ENCODE measurements around the gene QRSL1.
"Not testable (repeated sequence)": the region's sequence is repeated elsewhere in the genome, so short reads cannot be mapped to it uniquely, and the experiment has no call there.

The QRSL1 gene

GRCh38 chr6:106629103-106629858, at the start of gene QRSL1, which contains the start of gene RTN4IP1:
QRSL1 (plus strand) TSS chr6:106629578; CDS start chr6:106629682, 104 bp downstream.
RTN4IP1 (minus strand) TSS chr6:106629498; CDS start chr6:106629021, 477 bp downstream.
- DNase-seq (ENCODE audit: extremely low spot score, insufficient read length, low read depth) = peak; percentile 73
- FAIRE-seq = peak; percentile 92

- FAIRE-seq (no peak), DNase-seq (ENCODE audit: extremely low spot score, insufficient read length, low read depth) (no peak)
These were observed 47.9 kb upstream of the QRSL1 start for GRCh38 chr6:106581468-106581867.

DNA sequence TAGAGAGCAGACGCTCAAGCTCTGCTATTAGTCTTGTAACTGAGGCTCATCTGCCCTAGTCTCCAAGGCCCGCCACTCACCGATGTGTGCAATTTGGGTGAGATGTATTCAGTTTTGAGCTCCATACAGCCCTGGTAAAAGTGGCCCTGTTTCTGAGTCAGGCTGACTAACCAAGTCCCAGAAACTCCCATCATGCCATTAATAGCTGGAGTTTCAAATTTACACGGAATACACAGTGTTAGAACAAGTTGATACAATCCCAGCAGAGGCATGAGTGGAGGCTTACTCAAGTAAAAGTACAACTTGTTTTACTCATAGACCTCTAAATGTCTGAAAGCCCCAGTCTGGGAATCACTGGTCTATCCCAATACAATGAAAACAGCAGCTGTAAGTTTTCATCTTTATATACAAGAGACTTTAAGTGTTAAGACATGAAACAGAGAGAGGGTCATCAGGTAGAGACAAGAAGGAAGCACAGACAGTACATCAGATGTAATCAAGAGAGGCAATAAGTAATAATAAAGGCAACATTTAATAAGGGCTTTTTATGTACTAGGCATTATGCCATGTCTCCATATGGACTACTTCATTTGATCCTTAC, 42.5 kb upstream of the QRSL1 start:
- DNase-seq (ENCODE audit: extremely low spot score, insufficient read length, low read depth) (no peak), FAIRE-seq (no peak)

DNA sequence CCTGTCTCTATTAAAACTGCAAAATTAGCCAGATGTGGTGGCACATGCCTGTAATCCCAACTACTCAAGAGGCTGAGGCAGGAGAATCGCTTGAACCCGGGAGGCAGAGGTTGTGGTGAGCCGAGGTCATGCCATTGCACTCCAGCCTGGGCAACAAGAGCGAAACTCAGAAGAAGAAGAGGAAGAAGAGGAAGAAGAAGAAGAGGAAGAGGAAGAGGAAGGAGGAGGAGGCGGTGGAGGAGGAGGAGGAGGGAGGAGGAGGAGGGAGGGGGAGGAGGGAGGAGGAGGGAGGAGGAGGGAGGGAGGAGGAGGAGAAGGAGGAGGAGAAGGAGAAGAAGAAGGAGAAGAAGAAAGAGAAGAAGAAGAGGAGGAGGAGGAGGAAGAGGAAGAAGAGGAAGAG, 40.4 kb upstream of the QRSL1 start:
- FAIRE-seq; DNase-seq (ENCODE audit: extremely low spot score, insufficient read length, low read depth): not testable (repeated sequence)

DNA sequence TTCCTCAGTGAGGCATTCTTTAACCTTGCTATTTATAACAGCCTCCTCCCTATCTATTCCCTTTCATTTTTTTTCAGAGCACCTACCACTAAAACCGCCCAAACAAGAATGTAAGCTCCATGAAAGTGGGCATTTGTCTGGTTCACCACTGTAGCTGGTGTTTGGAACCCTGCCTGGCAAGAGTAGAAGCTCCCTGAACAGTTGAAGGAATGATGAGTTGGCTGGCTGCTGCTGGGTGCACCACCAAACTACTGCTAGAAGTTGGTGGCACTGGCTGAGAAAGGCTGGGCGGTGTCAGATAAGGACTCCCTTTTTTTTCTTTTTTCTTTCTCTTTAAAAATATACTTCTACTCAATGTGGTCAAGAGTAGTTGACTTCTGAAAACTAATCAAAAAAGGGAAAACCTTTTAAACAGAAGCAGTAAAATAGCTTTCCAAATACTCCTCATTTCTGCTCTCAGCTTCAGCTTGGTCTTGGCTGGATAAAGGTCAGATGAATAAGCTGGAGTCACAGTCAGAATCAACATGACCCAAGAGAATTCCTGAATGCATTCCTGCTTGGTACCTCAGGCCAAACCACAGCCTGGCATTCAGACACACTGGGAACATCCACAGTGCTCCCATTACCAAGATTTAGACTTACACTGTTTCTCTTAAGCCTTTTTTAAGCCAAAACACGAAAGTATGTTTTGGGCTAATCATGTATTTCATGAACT, 38.1 kb upstream of the QRSL1 start:
- no peak for DNase-seq (ENCODE audit: extremely low spot score, insufficient read length, low read depth)
- no peak for FAIRE-seq

DNA sequence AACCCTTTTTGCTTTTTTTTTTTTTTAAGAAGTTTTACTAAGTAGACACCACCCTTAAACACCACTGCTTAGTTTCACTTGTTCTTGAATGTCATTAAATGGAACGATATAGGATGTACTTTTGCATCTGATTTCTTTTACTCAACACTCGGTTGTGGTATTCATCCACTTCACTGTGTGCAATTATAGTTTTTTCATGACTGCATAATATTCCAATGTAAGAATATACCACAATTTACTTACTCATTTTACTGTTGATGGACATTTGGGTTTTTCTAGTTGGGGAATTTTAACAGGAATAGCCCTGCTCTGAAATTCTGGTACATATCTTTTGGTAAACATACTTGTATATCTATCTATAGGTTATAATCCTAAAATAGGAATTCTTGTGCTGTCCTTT, 29.9 kb upstream of the QRSL1 start:
- no peak for FAIRE-seq
- DNase-seq (ENCODE audit: extremely low spot score, insufficient read length, low read depth) = no peak

DNA sequence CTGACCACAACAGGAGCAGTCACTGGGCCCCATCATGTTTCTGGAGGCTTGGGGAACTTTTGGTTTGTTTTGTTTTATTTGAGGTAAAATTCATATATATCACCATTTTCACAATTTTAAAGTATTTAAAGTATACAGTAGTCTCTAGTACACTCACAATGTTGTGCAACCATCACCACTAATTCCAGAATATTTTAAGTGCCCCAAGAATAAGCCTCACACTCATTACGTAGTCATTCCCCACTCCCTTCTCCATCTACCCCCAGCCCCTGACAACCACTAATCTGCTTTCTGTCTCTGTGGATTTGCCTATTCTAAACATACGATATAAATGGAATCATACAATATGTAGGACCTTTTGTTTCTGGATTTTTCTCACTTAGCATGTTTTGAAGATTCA, 29.0 kb upstream of the QRSL1 start:
- FAIRE-seq (no peak), DNase-seq (ENCODE audit: extremely low spot score, insufficient read length, low read depth) (no peak)

- DNase-seq (ENCODE audit: extremely low spot score, insufficient read length, low read depth) (no peak), FAIRE-seq (peak; percentile 89)
These were observed 21.2 kb upstream of the QRSL1 start for GRCh38 chr6:106608080-106608668.

DNA sequence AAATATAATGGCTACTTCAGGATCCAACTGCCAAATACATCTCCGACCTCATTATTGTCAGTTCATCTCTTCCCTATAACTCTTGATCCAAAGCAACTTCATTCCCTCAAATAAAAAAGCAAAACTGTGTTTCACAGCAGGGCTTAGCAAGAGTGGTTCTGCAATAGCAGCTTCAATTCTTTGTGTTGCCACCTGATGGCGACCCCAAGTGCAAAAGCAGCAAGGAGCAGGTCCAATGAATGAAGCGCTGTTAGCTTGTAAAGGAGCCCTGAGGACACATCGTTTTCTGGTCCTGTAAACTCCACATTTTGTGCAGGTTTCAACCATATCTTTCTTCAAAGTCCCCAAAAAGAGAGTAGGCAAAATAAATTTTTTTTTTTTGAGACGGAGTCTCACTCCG, 19.7 kb upstream of the QRSL1 start:
- DNase-seq (ENCODE audit: extremely low spot score, insufficient read length, low read depth) (no peak), FAIRE-seq (peak; percentile 61)

GRCh38 chr6:106611030-106611429, 18.3 kb upstream of the QRSL1 start:
- no peak for DNase-seq (ENCODE audit: extremely low spot score, insufficient read length, low read depth)
- FAIRE-seq = no peak

DNA sequence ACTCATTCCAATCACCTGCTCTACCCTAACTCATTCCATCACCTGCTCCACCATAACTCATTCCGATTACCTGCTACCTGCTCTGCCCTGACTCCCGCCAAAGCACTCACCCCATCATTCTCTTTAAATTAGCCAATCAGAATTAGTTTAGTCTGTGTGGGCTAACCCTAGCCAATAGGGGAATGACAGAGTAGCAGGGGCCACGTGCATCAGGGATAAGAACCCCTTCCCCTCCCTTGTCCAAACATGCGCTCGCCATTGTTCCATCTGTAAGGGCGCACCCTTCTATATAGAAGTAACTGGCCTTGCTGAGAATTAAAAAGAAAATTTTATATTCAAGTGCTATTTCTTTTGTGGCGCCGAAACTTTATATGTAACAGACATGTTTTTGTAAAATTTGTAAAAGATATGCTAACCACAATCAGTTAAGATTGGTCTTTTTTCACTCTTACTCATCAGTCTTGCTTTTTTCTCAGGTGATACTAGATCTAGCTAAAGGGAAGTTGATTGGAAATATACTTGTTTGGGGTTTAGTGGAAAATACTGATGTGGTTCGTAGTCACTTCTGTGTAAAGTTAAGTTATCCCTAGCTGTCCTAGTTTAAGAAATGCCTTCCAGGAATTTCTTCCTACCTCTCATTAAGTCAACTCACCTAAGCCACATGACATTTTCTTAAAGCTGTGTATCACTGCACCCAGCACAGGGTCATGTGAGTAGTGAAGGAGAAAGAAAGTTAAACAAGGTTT, 16.5 kb upstream of the QRSL1 start:
- FAIRE-seq (peak; percentile 9), DNase-seq (ENCODE audit: extremely low spot score, insufficient read length, low read depth) (no peak)

GRCh38 chr6:106613590-106613989, 15.8 kb upstream of the QRSL1 start:
- no peak for FAIRE-seq
- DNase-seq (ENCODE audit: extremely low spot score, insufficient read length, low read depth) = no peak

- FAIRE-seq = peak; percentile 31
- no peak for DNase-seq (ENCODE audit: extremely low spot score, insufficient read length, low read depth)
These were observed 15.2 kb upstream of the QRSL1 start for GRCh38 chr6:106614166-106614565.

GRCh38 chr6:106614592-106615257, 14.7 kb upstream of the QRSL1 start:
- FAIRE-seq = peak; percentile 9

GRCh38 chr6:106617302-106617701, 12.1 kb upstream of the QRSL1 start:
- FAIRE-seq = peak; percentile 84
- no peak for DNase-seq (ENCODE audit: extremely low spot score, insufficient read length, low read depth)

More at GRCh38 chr6:106614592-106615257, 14.7 kb upstream of the QRSL1 start:
- no peak for DNase-seq (ENCODE audit: extremely low spot score, insufficient read length, low read depth)

DNA sequence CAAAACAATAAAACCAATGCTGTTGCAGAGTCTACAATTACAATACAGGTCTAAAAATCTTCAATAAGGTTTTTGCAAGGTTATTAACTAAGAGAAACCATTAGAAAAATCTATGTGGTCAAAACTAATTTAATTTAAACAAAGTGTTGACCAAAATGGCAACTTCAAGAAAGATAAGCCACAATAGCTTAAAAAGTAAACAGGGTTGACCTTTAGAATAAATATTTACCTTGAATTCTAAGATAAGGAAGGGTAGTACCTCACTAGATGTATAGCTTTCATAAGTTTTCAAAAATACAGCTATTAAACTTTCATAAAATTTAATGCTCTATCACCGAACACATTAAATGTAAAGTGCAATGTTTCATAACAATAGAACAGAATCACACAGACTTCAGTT, 11.5 kb upstream of the QRSL1 start:
- no peak for FAIRE-seq
- DNase-seq (ENCODE audit: extremely low spot score, insufficient read length, low read depth) = no peak

DNA sequence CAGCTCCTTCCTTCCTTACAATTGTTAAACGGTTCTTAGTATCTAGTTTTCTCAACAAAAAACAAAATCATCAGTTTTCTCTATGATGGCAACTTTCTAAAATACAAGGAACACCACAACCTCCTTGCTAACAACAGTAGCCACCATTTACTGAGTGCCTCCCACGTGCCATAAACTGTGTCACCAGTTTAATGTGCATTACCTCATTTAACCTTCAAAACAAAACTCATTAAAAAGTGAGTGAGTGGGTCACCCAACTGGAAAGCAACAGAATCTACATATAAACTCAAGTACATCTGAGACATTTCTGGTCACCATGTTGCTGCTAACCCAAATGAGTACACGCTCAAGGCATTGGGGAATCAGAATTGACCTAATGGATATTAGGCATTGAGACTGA, 11.1 kb upstream of the QRSL1 start:
- FAIRE-seq (peak; percentile 49), DNase-seq (ENCODE audit: extremely low spot score, insufficient read length, low read depth) (no peak)

GRCh38 chr6:106619223-106619622, 10.2 kb upstream of the QRSL1 start:
- no peak for DNase-seq (ENCODE audit: extremely low spot score, insufficient read length, low read depth)
- no peak for FAIRE-seq

DNA sequence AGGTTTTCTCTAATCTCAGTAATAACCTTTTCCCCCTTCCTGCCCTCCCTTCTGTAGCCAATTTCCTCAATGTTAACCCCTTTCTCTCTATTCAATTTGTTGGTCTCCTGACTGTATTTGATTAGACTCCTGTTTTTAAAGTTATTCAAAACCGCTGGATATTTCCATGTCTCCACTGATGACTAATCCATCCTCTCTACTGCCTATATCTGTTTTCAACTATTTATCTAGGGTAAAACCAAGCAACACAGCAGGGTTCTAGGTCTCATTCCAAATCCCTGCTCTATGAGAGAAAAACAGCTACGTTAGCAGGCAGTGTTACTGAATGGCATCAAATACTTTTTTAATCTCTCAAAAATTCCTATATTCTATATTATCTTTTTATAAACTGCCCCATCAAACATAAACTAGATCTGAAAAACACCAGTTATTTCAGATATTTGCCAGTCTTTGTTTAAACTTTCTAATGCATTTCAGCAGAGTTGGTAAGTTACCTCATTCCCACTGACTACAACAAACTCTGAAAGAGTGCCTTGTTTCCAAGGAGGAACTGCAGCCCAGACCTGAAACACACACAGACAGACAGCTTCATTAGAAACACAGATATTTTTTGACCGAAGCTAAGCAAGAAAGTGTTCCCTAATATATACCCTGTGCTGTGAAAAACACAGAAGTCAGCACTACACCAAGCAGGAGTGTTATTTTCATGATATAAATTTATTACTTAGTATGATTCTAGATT, 8.3 kb upstream of the QRSL1 start:
- FAIRE-seq (no peak), DNase-seq (ENCODE audit: extremely low spot score, insufficient read length, low read depth) (no peak)

Data from GM18507 (cell line).